CD4-positive, alpha-beta T cell treated with Interleukin-17A for 1 hour (primary cell): Measurements from ENCODE around the gene IGF1.

Experiments
- DNase-seq: peaks from one replicate; pipeline ENCODE4 v3.0.0-alpha.2; 2020

IGF1 gene

DNA sequence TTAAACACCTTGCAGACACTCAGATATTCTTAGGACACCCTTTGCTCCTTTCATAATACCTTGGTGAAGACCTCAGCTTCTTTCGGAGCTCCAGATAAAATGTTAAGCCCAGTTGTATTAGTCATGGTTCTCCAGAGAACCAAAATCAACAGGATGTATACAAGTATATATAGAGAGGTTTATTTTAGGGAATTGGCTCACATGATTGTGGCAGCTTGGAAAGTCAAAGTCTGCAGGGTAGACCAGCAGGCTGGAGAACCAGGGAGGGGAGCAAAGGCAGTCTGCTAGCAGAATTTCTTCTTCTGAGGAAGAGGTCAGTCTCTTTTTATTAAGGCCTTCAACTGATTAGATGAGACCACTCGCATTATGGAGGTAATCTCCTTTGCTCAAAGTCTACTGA is 6.9 kb upstream of the IGF1 start:
- no peak for DNase-seq

DNA sequence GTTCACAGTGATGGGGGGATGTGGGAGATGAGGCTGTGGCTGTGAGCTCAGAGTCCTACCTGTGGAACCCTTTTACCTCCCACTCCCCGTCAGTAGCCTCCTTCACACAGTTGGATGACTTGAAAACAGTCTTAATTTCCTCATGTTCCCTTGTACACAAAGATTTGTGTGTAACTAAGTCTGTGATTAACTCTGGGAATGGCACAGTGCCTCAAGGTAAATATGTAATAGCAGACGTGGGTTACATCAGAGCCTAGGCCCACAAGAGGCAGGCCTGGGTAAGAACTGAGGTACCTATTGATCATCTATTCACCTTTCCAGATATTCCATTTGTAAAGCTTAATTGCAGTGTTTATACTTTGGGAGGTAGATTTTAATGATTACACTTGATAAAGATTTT is 5.8 kb upstream of the IGF1 start:
- DNase-seq, result no peak

DNA sequence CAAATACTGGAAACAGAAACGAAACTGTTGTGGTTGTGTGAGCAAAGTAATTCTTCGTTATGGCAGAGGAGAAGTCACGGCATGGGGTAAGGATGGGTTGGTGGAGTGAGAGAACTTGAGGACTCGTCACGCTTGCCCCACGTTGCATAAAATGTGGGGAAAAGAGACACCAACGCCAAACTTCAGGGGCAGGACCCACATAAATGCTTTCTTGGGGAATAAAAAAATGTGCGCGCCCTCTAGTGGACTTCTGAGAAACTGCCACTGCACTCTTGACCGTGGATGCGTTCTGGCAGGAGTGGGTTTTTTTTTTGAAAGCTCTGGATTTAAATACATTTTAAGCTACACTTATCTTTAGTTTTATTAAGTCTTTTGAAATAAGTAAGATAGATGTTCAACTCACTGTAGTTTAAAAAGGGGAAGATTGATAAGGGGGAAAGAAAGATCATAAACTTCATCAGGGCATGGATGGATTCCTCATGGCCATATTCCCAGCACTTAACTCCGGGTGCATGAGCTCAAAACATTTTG is 4.1 kb upstream of the IGF1 start:
- peak; percentile 56 for DNase-seq

DNA sequence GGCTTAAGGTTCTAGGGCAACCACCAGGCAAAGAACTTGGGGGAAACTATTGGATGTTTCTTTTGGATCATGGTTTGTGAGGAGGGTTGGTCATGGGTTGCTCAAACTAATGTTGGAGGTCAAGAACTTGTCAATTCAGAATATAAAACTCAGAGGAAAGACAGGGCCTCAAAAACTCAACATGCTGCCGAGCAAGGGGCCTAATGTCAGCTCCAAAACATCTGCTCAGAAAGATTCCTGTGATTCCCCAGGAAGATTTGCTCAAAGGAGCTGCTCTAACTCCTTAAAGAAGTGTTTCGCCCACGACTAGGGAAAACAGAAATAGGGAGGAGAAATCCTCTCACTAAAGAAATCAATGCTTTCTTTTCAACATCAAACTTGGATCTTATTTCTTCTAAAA is 3.7 kb upstream of the IGF1 start:
- DNase-seq, result no peak

DNA sequence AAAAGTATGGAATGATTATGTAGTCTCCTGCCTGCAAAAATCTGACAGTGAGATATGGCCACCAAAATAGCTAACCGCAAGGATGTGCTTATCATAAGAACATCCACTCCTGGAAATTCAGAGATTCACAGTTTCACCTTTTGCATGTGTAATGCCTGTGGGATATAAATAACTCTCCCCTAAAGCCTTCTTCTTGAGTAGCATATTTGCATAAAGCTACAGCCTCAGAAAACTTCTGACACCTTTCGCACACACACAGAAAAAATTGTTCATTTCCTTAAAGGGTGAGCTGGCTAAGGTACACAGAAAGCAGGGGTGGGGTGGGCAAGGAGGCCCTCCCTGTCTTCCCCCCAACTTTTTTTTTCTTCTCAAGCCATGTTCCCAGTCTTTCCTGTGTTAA is 3.1 kb upstream of the IGF1 start:
- no peak for DNase-seq

DNA sequence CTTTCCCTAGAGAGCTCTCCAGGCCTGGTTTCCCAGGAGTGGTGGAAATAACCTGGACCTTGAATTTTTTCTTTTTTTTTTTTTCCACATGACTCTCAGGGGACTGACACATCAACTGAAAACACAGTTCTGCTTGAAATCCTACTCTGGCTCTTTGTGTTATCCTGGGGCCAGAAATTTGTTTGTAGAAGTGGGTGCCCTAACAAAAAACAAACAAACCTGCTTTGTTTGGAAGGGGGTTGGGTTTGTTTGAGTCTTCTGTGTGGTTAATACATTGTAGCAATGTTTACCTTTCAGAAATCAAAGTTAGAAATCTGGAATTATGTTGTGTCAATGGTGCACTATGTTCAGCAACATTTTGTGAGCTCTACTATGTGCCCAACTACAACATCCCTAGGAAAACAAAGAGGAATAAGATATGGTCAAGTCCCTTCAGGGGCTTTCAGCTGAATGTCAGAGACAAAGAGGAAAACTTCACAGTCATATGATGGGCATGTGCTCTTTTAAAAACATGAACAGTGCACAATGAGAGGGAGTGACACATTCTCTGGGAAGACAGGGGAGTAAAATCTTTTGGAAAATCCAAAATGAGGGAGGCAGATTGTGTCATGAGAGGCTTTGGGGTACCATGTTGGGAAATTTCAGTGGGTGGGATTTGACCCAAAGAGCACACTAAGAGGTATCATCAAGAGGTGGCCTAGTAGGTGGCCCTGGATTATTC is 1.5 kb upstream of the IGF1 start:
- DNase-seq, result no peak

DNA sequence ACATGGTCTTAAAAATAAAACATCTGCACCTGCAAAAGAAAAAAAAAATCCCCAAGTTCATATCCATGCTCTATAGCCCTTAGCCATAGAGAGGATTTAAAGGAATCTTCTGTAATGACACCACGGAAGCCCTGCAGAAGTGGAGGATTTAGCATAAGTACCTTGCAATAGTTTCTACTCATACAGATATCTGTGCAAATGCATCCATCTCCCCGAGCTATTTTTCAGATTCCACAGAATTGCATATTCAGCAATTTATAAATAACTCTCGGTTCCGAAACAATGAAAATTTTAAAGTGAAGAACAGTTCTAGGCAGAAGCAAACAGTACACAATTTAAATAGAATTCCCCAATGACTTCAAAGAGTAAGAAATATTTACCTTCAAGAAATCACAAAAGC is 424 bp downstream of the IGF1 start:
- no peak for DNase-seq

DNA sequence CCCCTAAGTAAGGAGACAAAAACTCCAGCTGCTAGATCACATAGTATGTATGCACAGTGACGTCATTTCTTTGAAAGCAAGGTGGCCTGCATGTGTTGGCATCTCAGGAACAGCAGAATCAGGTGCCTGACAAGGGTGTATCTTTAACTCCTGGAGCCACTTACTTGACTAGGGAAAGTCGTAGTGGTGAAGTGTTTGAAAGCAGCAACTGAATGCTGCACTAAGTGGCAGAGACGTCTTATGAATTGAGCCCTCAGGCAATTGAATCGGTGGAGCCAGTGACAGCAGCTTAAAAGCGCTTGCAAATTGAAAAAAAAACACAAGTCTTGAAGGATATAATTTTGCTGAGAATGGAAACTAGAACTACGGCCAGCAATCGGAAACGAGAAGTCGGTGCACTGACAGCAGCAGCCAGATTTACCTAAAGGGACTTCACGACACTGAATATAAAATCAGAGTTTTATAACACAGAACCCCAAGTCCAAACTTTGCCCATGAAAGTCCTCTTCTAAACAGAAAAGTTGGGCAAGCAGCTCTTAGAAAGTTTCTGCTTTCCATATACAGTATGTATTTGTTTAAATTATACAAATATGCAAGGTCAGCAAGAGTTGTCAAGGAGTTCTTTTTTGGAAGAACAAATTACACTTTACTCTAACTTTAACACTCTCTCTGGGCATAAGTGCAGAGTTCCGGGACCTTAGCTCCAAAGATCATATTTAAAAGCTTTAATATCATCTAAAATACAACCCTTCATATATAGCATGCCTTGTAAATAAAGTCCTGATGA is 1.1 kb downstream of the IGF1 start:
- no peak for DNase-seq

DNA sequence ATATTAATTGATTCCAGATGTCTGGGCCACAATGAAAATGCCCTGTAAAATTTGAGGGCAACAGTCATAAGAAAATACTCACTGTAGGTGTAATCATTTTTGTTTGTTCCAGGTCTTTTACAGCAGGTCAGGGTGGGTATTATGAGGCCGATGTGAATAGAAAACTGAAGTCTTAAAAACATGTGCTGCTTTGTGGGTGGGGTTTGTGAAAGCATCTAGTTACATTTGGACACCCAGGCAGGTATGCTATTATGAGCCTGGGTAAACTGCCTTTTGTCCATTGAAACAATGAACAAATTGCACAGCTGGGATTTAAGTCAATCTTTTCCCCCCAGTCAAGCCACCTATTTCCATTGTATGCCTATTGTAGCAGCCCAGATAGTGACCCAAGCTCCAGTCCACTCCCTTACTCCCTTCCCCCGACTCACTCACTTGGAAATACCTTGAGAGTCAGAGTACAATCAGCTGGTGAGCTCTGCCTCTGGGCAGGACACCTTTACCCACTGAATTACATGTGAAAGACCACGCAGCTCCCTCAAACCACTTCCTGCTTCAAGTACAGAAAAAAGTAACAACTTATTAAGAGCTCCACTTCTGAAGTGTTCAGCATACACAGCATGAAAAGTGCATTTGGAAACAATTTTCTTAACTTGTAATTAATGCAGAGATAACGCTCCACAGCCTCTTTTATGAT is 1.8 kb downstream of the IGF1 start:
- peak; percentile 50 for DNase-seq

DNA sequence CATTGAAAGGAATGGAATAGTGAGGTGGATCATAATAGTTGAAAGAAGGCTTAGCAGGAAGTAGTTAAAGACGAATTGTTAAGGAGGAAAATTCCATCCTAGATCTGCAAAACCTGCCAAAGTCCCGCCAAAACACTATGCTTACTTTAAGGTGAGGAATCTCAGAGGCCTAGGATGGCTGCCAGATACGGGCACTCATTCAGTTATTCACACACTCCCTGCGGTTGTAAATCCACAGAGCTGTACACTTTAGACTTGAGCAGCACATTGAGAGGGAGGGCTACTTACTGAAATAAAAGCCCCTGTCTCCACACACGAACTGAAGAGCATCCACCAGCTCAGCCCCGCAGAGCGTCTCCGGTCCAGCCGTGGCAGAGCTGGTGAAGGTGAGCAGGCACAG is 5.0 kb downstream of the IGF1 start:
- DNase-seq, result no peak

DNA sequence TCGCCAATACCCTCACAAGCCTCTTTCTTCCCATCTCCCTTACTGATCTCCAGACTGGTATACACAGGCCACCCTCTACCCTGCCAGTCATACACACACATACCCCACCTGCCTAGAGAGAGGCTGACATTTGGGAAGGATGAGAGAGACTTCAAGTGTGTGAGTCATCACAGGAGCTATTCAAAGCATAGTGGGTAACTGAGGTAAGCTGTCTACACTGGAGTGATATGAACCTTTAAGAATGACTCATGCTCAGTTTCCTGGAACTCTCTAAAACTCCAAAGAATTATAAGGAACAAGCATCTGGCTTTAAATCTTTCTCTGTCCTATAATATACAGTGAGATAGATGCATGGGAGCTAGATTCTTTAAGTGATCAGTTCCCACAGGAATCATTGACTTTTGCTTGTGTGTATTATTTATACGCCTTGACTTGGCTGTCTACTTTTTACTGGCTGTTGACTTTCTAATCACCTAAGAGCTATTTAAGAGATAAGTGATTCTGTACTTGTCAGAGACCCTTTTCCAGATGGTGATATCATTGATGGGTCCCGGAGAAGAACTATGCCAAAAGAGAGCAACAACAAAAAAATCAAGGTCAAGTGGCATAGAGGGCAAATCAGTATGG is 5.8 kb downstream of the IGF1 start:
- no peak for DNase-seq

DNA sequence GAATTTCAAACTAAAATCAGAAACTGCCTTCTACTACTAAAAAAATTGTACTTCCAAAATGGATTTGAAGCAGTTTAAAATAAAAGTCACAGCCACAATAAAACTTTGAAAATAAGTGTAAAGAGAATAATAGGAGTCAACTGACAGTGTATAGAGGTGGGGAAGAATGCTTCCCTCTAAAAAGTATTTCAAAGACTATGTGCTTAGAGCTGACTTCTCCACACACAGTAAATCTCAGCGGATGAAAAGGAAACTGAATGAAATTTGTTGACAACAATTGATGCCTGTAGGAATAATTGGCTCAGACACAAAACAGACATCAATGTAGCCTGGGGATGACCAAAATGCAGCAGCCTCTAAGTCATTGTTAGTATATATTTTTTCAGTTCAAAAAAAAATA is 7.9 kb downstream of the IGF1 start:
- DNase-seq, result no peak

DNA sequence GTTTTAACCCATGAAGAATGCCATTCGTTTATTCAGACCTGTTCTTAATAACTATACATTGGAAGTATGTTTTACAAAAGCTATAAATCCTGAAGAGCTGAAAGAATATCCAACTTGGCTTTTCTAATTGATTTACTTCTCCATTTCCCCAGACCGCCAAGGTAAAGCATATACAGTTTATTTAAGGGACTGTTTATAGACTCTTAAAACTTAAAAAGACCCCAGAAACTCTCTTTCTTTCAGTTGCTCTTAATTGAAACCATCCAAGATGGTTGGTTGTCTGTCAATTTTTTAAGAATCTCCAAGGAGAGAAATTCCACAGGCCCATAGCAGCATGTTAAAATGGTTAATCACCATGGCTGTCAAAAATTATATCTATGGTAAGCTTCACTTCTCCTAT is 8.8 kb downstream of the IGF1 start:
- no peak for DNase-seq

DNA sequence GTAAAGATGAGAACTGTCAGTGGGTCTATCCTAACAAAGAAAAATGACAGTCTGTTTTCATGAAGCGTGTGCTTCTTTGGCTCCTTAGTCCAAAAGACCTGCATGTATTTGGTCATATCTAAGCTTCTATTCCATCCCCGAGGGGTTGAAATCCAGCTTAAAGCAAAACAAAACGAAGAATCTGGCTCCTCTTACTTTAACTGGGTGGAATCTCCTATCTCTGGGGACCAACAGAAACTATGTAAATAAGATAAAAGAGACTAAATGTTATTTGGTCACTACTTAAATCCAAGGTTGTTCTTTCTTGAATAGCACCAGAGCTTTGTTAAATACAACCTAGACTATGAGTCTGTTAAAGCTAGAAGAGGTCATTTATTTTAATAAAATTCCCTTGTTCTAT is 9.4 kb downstream of the IGF1 start:
- DNase-seq, result no peak

DNA sequence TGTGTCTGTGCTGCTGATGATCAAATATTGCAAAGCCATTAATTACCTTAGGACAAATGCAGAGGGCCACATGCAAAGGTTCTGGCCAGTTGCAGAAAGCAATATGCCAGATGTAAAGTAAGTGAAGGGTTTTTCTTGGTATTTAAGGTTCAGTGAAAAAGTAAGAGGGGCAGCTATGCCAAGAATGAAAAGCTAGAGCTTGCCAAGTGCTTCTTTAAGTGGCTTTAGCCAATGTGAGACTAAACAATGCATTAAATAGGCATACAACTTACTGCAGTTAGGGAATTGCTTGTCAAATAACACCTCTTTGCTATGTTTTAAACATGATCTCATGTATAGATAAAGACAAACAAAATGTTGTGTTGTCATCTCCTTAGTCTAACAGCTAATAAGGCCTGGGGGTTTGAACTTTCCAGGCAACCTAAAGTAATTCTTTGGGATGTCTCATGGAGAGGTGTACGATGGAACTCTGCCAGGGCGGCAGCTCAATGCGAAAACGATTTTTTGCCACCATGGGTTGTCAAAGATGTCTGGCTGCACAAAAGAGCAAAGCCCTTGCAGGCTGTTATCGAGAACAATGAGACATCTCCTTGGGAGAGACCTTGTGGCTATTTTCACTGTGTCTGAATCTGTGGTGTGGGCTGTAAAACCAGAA is 12.0 kb downstream of the IGF1 start:
- no peak for DNase-seq

DNA sequence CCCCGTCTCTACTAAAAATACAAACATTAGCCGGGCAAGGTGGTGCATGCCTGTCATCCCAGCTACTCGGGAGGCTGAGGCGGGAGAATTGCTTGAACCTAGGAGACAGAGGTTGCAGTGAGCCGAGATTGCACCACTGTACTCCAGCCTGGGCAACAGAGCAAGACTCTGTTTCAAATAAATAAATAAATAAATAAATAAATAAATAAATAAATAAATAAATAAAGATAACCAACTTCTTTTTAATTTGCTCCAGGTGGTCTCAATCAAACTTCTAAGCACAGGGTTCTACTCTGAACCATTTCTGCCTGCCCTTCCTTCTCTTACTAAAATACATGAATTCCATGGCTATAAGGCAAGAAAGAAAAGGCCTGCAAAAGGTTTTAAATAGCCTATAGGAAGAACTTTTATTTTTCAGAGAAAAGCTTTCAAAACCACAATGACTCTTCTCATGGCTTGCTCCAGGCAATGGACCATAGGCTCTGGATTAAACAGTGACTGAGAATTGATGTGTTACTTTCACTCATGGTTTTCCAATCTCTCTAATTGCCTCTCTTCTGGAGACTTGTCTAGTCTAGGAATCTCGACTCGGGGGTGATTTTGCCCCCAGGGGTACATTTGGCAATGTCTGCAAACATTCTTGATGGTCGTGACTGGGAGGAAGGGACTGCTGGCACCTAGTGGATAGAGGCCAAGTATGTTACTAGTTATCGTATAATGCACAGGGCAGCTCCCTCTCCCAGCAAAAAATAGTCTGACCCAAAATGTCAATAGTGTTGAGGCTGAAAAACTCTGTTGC is 14.4 kb downstream of the IGF1 start:
- DNase-seq, result no peak

DNA sequence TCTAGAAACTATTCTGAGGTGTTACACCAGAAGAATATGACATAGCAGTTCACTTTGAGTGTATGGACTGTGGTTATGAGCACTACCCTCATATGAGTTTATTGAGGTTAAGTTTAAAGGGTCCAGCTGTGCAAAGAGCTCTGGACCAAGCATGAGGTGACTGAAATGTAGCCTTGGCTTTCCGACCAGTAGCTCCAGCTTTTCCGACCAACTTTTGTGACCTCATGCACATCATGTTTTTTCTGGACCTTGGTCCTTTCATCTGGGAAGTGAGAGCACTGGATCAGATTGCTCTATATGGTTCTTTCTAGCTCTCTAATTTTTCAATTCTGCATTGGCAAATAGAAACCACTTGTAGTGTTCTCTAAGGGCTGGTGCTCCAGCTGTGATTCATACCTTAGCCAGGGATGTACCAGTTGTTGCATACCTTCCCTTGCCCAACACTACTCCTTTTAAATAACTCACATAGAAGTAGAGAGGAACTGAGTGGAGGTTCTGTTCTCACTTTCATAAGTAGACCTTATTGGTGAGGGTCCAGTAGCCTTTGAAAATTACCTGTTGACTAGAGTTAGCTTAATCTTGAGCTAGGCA is 16.6 kb downstream of the IGF1 start:
- no peak for DNase-seq

DNA sequence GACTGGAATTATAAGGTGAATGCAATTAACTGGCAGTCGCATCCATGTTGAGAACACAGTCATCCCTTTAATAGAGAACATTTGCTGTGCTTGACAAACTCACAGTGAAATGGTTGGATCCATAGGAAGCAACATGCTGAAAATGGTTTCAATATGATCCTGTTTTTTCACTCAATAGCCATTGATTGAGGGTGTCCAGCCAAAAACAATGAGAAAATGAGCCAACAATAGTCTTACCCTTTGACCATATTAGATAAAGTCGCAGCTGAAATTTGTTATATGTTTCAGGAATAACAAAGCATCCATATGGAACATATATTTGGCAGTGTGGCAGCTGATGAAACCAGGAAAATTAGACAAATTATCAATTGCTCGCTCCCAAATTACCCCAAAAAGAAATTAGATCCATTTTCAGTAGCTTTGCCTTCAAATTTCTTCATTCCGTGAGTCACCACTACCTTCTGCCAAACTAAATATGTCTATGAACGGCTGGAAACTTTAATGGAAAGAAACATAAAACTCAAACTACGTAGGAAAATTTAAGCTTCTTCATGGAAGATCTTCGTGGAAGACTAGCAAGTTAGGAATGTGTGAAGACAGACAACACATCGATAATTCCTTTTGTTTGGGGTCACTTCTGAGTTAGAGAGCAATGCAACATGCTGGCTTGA is 17.4 kb downstream of the IGF1 start:
- no peak for DNase-seq

DNA sequence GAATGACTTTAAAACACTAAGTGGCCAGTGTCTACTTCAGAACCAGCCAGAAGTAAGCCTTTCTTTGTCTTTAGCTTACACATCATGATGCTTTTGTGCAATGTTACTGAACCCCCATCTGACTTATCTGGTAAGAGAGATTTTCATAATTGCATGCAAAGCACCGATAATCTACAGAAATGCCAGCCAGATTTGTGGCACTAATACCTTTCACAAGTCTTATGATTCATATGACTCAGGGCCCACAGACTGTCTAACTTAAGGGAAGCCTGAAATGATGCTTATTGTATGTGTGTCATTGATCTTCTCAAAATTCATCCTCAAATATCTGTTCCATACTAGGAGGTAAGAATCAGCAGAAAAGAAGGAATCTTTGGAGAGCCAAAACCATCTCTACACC is 18.0 kb downstream of the IGF1 start:
- DNase-seq, result no peak

DNA sequence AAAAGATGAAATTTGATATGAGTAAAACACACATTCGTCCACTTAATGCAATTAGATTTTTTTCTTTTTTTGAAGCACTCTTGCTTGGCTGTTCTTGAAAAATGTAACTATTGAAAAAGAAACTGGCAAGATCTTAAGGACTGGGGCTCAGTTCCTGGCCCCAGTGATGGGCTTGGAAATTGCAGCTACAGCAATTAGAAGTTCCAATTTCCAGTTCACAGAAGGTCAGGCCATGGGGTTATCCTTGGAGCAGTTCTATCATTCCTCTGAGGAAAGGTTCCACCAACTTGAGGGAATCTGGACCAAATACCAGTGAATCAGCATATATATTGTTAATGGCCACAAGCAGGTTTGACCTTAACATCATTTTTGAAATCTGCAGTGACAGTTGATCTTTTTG is 18.9 kb downstream of the IGF1 start:
- no peak for DNase-seq

DNA sequence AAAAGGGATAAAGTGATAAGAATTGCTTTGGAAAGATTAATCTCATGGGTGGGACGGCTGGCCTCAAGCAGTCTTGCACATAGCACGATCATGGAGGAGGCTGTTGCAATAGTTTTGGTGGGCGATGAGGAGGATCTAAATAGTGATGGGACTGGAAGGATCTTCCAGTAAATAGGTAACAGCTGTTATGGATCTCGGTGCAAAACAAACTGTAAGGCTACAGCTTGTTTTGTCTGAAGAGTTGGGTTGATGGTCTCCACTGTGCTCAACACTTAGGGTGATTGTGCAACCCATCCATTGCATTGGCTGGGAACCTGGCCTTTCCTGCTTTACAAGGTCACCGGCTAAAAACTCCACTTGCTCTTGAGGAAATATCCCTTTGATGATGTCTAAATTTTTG is 21.0 kb downstream of the IGF1 start:
- DNase-seq, result no peak
